GM21528 (cell line): ENCODE measurements around the gene NBEA.

Experiments used
- ATAC-seq: cut with Tn5 transposase; IDR thresholded peaks from one replicate; pipeline ENCODE4 v1.9.1; 2021; ENCODE audit warnings: mild to moderate bottlenecking, moderate library complexity; ENCODE audit not compliant: unreplicated experiment, low FRiP score

Gene NBEA

GRCh38 chr13:35159041-35159440 lies 217.0 kb downstream of the NBEA start:
- no peak for ATAC-seq

GRCh38 chr13:35160896-35161295 lies 218.8 kb downstream of the NBEA start:
- ATAC-seq: no peak

GRCh38 chr13:35162420-35162819 lies 220.3 kb downstream of the NBEA start:
- no peak for ATAC-seq

- peak; percentile 70 for ATAC-seq
Observed at GRCh38 chr13:35163674-35164073, 221.6 kb downstream of the NBEA start.

- ATAC-seq: peak; percentile 82
Observed at GRCh38 chr13:35164324-35164932, 222.4 kb downstream of the NBEA start.

GRCh38 chr13:35165205-35165604 lies 223.1 kb downstream of the NBEA start:
- no peak for ATAC-seq

- no peak for ATAC-seq
Observed at GRCh38 chr13:35179494-35179893, 237.4 kb downstream of the NBEA start.

GRCh38 chr13:35179920-35180663 lies 238.0 kb downstream of the NBEA start:
- no peak for ATAC-seq

- ATAC-seq: no peak
Observed at GRCh38 chr13:35190241-35190640, 248.2 kb downstream of the NBEA start.

GRCh38 chr13:35191883-35192282 lies 249.8 kb downstream of the NBEA start:
- no peak for ATAC-seq

- ATAC-seq: no peak
Observed at GRCh38 chr13:35198613-35199200, 256.6 kb downstream of the NBEA start.

GRCh38 chr13:35208587-35208986 lies 266.5 kb downstream of the NBEA start:
- ATAC-seq: no peak

GRCh38 chr13:35210261-35210660 lies 268.2 kb downstream of the NBEA start:
- no peak for ATAC-seq

- ATAC-seq: no peak
Observed at GRCh38 chr13:35211949-35212348, 269.9 kb downstream of the NBEA start.

- ATAC-seq: no peak
Observed at GRCh38 chr13:35213911-35214310, 271.8 kb downstream of the NBEA start.

GRCh38 chr13:35216131-35216530 lies 274.1 kb downstream of the NBEA start:
- no peak for ATAC-seq

GRCh38 chr13:35219021-35219420 lies 277.0 kb downstream of the NBEA start:
- no peak for ATAC-seq

GRCh38 chr13:35225159-35225558 lies 283.1 kb downstream of the NBEA start:
- no peak for ATAC-seq

GRCh38 chr13:35225582-35225981 lies 283.5 kb downstream of the NBEA start:
- ATAC-seq: no peak

GRCh38 chr13:35228536-35228935 lies 286.5 kb downstream of the NBEA start:
- ATAC-seq: no peak

GRCh38 chr13:35231426-35231825 lies 289.4 kb downstream of the NBEA start:
- no peak for ATAC-seq

- no peak for ATAC-seq
Observed at GRCh38 chr13:35238274-35238673, 296.2 kb downstream of the NBEA start.
